ENCODE results near the gene CHRNB4.
"Not testable (repeated sequence)": the region's sequence is repeated elsewhere in the genome, so short reads cannot be mapped to it uniquely, and the experiment has no call there.

The CHRNB4 gene

DNA sequence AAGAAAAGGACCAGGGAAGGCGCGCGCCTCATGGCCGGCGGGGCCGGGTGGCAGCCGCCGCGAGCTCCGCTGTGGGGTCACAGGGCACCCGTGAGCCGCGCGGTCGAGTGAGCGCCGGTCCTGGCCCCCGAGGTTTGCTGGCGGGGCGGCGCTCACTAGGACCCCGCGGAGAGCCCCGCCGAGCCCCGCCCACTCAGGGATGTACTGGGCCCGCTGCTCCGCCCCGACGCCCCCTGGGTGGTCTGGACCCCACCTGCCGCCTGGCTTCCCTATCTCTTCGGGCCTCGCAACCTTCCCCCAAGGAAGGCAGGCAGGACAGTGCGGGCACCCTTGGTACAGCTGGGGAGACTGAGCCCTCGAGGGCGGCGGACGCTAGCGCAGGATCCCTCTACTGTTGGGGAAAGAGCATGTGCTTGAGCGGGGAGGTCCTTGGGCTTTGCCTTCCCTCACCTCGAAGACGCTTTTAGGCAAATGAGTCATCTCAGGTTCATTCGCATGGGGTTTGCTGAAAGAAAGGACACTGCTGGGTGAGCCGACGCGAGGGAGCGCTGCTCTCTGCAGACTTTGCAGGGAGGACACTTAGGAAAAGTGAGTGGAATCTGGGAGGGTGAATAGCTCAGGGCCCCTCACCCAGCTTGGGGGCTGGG is at the start of gene CHRNB4:
Gene CHRNB4, minus strand, starts transcription at position 109 of the 647 bp plus-strand sequence. Its CDS starts 77 bp downstream, at position 32.
- peak; percentile 94 for DNase-seq (ENCODE audit: low spot score)

- no peak for DNase-seq (ENCODE audit: low spot score)
Measured at GRCh38 chr15:78689626-78690025, 48.6 kb upstream of the CHRNB4 start.

- no peak for DNase-seq (ENCODE audit: low spot score)
Measured at GRCh38 chr15:78685925-78686324, 44.9 kb upstream of the CHRNB4 start.

DNA sequence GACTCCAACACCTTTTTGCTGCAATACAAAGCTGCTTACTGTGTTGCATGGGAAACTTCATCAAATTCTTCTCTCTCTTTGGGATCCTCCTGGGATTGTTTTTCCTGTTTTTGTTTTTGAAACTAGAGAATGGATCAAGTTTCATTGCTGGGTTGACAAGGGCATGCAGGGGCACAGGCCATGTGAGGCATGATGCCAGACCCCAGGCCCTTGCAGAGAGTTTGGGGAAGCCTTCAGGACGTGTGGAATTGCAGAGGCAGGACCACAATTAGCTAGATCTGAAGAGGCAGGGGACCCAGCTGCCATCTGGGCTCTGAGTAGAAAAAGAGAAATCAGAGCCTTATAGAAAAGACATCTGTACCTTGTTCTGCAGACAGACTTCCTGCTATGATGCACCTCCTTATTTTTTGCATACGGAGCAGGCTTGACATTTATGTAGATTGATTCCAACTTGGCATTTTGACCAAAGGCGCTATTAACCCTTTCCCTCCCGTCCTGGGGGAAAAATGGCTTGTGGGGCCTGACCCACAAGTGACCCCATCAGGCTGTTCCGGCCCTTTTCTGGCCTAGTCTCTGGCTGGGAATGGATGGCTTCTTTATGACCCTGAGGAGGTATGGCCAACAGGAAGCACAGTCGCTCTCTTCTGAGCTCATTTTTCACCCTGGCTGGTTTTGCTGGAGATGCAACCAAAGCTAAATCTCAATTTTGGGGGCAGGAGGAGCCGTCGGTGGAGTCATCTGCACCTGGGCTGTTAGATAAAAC is 44.3 kb upstream of the CHRNB4 start:
- no peak for DNase-seq (ENCODE audit: low spot score)

DNA sequence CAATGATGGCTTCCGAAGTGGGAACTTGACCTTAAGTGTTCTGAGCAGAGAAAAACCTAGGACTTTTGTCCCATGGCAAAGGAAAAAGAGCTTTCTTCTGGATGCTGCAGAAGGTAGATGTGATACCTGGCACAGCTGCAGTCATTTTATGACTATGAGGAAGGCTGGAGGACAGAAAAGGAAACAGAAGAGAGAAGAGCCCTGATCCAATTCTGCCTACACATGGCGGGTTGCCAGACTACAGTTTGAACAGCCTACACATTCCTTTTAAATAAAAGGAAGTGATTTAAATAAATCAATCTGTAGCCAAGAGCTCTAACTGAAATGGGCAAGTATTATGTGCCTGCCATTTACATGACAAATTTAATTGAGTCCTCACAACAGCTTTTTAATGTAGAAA is 43.6 kb upstream of the CHRNB4 start:
- no peak for DNase-seq (ENCODE audit: low spot score)

GRCh38 chr15:78683599-78683998 is 42.6 kb upstream of the CHRNB4 start:
- not testable (repeated sequence) for DNase-seq (ENCODE audit: low spot score)

DNA sequence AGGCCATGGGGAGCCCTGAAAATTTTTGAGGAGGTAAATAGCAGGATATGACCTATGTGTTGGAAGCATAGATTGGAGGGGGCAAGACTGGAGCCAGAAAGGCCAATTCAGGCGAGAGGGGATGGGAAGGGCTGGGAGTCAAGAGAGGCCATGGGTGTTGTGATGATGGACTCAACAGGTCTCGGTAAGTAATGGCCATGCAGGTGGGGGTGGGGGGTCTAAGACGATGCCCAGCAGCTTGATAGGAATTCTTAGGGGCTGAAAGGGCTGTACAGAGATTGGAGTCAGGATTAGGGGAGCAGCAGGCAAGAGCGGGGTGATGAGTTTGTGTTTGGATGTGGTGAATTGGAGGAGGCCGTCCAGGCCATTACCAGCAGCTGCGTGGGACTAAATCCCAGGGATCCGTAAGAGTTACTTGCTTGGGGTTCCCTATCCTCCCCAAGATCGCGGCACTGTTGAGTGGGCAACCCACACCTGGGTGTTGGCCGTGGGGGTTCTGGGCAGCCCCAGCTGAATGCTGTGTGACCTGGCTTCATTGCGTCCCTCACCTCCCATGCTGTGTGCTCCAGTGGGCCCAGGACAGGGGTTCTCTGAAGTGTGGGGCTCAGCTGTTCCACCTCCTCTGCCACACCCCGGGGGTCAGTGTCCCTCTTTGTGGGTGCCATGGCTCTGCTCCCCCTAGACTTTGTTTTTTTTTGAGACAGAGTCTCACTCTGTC is 41.8 kb upstream of the CHRNB4 start:
- no peak for DNase-seq (ENCODE audit: low spot score)

DNA sequence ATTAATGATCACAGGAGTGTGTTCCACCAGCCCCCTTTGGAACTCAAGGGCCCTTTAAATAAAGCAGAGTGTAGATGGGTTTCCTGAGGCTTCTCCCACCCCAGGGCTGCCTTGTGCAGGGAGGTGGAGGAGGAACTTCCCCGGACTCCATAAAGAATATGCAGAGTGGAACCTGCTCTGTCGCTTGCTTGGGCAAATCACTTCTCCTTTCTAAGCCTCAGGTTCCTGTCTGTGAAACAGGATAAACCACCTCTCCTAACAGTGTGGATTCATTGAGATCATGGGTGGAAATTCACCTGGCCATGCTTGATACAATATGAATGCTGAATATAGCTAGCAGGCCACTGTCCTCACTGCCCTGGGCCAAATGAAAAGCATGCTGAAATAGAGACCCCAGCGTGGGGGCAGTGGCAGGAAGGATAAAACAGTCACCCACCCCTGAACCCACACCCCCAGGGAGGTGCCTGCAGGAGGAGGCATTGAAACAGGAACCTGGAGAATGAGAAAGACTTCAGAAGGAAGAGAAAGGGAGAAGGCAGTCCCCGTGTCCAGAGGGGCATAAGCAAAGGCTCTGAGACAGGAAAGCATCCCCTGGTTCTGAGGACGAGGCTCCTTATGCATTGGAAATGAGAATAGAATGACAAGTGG is 41.1 kb upstream of the CHRNB4 start:
- no peak for DNase-seq (ENCODE audit: low spot score)

- DNase-seq (ENCODE audit: low spot score) = no peak
Measured at GRCh38 chr15:78681281-78682003, 40.4 kb upstream of the CHRNB4 start.

DNA sequence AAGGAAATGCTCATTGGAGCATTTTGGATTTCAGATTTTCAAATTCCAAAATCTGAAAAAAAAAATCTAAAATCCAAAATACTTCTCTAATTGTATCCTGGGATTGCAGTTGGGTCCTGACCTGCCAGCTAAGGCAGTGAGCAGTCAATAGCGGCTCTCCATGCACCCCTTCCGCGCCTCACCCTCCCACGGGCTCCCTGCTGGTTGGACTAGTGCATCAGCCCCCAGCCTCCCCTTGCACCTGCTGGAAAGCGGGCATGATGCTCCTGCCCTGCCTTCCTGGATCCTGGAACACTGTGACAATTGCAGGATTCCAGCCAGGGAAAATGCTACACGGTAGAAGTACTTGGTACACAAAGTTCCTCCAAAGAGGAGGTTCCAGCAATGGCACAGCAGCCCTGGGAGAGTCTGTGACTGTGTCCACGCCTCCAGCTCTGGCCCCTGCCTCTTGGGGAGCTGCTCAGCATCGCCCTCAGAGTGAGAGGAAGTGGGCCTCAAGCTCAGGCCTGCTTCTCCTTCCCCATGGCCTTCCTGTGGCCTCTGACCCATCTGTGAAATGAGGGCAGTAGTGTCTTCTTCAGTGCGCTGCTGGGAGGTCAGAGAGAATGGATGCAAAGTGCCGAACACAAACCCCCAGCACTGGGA is 39.5 kb upstream of the CHRNB4 start:
- DNase-seq (ENCODE audit: low spot score) = no peak

GRCh38 chr15:78679089-78679511 is 38.1 kb upstream of the CHRNB4 start:
- DNase-seq (ENCODE audit: low spot score) = no peak

GRCh38 chr15:78676424-78677110 is 35.6 kb upstream of the CHRNB4 start:
- DNase-seq (ENCODE audit: low spot score) = no peak

GRCh38 chr15:78675617-78676360 is 34.8 kb upstream of the CHRNB4 start:
- DNase-seq (ENCODE audit: low spot score) = no peak

GRCh38 chr15:78675206-78675605 is 34.2 kb upstream of the CHRNB4 start:
- DNase-seq (ENCODE audit: low spot score) = no peak

- no peak for DNase-seq (ENCODE audit: low spot score)
Measured at GRCh38 chr15:78673917-78674444, 33.0 kb upstream of the CHRNB4 start.

- DNase-seq (ENCODE audit: low spot score) = no peak
Measured at GRCh38 chr15:78673476-78673875, 32.5 kb upstream of the CHRNB4 start.

DNA sequence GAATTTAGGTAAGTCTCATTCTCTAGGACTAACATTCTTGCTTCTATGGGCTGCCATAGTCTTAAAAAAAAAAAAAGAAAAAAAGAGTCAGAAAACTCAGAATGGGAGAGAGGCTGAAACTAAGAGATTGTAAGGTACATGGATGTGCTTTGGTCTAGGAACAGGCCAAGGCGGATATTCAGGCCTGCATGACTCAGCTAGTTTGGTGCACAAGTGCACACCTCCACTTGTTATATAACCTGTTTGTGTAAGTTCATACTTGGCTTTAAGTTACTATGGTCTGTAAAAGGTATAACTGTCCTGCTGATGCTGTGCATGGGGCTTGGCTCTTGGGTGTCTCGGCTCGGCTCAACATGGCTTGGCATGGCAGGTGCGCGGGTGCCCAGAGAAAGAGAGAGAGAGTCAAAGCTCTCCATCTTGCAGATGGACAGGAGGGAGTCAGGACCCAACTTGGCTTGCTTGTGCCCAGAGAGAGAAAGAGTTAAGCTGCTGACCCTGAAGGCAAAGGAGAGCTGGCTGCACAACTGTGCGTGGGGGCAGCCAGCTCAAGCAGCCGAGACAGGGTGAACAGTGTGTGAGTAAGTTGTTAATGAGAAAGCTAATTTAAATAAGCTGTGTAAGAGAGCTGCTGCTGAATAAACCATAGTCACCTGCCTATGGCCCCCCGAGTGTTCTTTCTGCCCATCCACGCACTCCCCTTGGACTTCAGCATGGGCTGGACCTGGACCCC is 31.4 kb upstream of the CHRNB4 start:
- no peak for DNase-seq (ENCODE audit: low spot score)

- DNase-seq (ENCODE audit: low spot score) = peak; percentile 53
Measured at GRCh38 chr15:78671626-78672211, 30.7 kb upstream of the CHRNB4 start.

- no peak for DNase-seq (ENCODE audit: low spot score)
Measured at GRCh38 chr15:78668987-78669386, 28.0 kb upstream of the CHRNB4 start.
